HG02970 (cell line): ENCODE measurements around the gene CLDN4.
A peak's percentile ranks its signal among the peaks of the same experiment; 100 is the strongest.
"Not testable (repeated sequence)": the region's sequence is repeated elsewhere in the genome, so short reads cannot be mapped to it uniquely, and the experiment has no call there.

ENCODE experiments used
- ATAC-seq: cut with Tn5 transposase; IDR thresholded peaks from one replicate; pipeline ENCODE4 v1.9.1; 2021; ENCODE audit warnings: mild to moderate bottlenecking, moderate library complexity, moderate number of reproducible peaks; ENCODE audit not compliant: unreplicated experiment, low FRiP score

CLDN4 gene

GRCh38 chr7:73841689-73842066 is 10.9 kb downstream of the CLDN4 start:
- no peak for ATAC-seq

- no peak for ATAC-seq
Measured at GRCh38 chr7:73842067-73842976, 11.5 kb downstream of the CLDN4 start, which contains the start of gene METTL27. Gene METTL27, minus strand, starts transcription at chr7:73842516. Its CDS starts 376 bp downstream, at chr7:73842140.

DNA sequence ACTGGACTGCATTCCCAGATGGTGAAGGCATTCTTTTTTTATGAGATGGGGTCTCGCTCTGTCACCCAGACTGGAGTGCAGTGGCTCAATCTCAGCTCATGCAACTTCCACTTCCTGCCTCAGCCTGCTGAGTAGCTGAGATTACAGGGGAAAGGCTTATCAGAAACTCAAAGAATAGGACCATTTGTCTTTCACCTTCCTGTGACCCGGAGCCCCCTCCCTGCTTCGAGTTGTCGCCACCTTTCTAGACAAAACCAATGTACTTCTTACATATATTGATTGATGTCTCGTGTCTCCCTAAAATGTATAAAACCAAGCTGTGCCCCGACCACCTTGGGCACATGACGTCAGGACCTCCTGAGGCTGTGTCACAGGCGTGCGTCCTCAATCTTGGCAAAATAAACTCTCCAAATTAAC is 13.3 kb downstream of the CLDN4 start:
- no peak for ATAC-seq

DNA sequence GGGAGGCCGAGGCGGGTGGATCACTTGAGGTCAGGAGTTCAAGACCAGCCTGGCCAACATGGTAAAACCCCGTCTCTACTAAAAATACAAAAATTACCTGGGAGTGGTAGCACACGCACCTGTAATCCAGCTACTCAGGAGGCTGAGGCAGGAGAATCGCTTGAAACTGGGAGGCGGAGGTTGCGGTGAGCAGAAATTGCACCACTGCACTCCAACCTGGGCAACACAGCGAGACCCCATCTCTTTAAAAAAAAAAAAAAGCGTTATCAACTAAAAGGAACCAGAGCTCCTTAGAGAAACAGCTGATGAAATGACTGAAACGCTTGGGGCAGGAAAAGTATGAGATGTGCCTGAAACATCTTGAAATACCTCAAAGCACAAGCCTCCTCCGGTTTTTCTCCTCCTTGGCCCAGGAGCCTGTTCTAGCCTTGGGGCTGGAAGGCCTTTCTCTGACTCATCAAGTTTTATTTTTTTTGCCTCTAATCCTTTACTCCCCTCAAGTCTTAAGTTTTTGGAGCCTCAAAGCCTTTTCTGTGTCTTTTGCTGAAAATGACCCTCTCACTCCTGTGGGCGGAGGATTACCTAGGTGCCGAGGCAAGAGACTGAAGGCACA is 14.2 kb downstream of the CLDN4 start:
- ATAC-seq = no peak

DNA sequence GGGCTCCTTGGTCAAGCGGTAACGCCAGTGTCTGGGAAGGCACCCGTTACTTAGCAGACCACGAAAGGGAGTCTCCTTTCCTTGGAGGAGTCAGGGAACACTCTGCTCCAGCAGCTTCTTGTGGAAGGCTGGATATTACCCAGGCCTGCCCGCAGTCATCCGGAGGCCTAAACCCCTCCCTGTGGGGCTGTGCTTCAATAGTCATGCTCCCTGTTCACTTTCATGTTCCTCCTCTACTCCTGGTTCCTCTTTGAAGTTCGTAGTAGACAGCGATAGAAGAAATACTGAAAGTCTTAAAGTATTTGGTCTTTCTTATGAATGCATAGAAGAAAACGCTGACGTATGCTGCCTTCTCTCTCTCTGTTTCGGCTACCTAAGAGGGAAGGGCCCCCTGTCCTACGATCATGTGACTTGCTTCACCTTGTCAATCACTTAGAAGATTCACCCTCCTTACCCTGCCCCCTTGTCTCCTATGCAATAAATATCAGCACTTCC is 15.0 kb downstream of the CLDN4 start:
- not testable (repeated sequence) for ATAC-seq

DNA sequence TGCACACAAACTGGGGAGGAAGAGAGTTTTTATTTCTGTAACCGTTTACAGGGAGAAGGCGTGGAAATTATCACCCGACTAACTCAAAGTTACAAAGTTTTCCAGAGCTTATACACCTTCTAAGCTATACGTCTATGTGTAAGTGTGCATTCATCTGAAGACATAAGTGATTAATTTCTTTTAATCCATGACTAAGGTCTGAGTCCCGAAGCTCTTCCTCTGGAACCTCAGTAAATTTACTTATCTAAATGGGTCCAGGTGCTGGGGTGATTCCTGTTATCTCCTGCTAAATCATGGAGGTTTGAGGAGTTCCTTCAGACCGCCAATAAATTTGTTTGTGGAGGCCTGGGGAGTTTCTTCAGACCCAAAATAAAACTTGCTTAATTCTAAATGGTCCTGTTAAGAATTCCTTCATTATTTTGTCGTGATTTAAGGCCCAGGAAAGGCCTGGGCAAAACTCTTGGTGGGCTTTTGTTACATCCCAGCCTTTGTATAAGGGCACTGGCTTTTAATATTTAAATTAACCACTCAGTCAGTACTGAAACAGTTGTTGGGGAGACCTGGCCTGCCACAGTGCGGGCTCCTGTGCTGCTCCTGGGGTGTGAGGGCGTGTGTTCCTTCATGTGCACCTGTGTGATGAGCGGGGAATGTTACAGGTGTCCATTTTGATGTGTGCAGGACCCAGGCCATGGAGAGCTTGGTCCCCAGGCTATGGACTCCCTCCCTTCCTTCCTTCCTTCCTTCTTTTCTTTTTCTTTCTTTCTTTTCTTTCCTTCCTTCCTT is 17.3 kb downstream of the CLDN4 start:
- no peak for ATAC-seq

DNA sequence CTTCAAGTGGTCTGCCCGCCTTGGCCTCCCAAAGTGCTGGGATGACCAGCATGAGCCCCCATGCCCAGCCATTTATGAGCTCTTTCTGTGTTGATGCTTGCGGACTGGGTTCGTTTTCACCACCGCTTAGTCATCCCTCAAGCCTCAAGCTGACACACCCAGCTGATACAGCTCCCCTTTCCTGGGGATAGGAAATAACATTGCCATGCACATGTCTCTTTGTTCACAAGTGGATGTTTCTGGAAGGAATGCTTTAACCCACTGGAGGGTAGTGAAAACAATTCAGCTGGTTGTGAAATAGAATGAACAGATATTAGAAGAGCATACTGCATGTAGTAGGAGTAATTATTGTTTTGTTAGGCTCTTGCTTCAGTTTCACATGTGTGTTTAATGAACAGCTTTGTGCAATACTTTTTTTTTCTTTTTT is 20.0 kb downstream of the CLDN4 start:
- no peak for ATAC-seq

DNA sequence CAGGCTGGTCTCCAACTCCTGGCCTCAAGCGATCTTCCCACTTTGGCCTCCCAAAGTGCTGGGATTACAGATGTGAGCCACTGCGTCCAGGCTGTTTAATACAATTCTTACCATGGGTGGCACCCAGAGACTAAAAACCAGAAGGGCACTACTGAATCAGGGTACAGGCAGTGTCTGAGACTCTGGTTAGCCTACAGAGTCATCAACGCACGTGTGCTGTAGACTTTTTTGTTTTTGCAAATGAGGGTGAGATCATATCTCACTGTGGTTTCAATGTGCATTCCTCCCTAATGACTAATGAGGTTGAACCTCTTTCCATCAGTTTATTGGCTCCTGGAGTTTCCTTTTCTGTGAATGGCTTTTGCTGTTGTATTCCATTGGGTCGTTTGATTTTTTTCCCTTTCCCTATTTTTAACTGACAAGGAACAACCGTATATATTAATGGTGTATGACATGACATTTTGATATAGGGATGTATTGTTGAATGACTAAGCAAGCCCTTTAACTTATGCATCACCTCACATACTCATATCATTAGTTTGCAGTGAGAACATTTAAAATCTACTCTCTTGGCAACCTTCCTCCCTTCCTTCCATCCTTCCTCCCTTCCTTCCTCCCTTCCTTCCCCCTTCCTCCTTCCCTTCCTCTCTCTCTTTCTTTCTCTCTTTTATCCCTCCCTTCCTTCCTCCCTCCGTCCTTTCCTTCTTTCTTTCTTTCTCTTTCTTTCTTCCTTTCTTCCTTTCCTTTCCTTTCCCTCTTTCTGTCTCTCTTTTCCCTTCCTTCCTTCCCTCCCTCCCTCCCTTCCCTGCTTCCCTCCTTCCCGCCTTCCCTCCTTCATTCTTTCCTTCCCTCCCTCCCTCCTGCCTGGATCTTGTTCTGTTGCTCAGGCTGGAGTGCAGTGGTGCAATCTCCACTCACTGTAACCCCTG is 20.9 kb downstream of the CLDN4 start:
- peak; percentile 59 for ATAC-seq

DNA sequence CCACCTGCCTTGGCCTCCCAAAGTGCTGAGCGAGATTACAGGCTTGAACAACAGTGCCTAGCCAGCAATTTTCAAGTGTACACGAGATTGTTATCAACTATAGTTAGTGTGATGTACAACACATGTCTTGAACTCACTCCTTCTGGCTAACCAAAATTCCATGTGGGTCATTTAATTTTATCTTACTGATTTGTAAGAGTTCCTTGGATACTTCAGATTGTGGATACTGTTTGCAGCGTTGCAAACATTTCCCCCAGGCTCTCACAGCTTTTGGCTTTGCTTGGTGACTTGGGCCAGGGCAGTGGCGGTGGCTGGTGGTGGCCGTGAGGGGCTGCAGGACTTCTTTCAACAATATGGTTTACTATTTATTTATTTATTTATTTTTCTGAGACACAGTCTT is 21.7 kb downstream of the CLDN4 start:
- no peak for ATAC-seq

DNA sequence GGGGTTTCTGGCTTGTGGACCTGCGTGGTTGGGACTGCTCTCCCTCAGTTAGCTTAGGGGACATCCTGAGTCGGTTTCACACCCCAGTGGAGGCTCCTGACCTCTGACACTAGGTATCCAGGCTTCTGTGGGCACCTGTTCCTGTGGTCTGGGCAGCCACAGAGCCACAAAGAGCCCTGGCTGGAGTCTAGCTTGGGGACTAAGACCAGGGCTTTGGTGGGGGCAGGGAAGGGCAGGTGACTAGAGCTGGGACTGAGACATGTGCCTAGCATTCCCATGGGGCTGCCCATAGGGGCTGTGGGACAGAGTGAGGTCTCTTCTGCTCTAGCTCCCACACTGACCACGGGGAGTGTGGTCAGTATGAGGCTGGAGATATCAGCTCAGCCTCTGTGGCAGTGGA is 26.1 kb downstream of the CLDN4 start:
- no peak for ATAC-seq

GRCh38 chr7:73858807-73859206 is 28.0 kb downstream of the CLDN4 start:
- ATAC-seq = no peak

GRCh38 chr7:73860859-73861258 is 30.1 kb downstream of the CLDN4 start, which contains the start of gene TMEM270:
Gene TMEM270, plus strand, starts transcription at chr7:73861159. Its CDS starts 36 bp downstream, at chr7:73861195.
- ATAC-seq = no peak

- ATAC-seq = no peak
Measured at GRCh38 chr7:73861305-73861704, 30.5 kb downstream of the CLDN4 start.

DNA sequence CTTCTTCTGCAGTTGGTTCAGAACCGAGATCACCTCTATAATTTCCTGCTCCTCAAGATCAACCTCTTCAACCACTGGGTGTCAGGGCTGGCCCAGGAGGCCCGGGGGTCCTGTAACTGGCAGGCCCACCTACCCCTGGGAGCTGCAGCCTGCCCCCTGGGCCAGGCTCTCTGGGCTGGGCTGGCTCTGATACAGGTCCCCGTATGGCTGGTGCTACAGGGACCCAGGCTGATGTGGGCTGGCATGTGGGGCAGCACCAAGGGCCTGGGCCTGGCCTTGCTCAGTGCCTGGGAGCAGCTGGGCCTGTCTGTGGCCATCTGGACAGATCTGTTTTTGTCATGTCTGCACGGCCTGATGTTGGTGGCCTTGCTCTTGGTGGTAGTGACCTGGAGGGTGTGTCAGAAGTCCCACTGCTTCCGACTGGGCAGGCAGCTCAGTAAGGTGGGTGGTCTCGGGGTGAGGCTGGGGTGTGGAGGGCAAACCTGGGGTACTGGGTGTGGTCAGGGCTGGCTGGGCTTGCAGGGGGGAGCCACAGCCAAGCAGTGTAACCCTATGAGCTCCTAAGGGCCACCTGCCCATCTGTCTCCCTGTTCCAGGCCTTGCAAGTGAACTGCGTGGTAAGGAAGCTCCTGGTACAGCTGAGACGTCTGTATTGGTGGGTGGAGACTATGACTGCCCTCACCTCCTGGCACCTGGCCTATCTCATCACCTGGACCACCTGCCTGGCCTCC is 34.4 kb downstream of the CLDN4 start:
- no peak for ATAC-seq

GRCh38 chr7:73865738-73866445 is 35.1 kb downstream of the CLDN4 start:
- ATAC-seq = no peak

GRCh38 chr7:73866446-73866767 is 35.6 kb downstream of the CLDN4 start:
- ATAC-seq = no peak

DNA sequence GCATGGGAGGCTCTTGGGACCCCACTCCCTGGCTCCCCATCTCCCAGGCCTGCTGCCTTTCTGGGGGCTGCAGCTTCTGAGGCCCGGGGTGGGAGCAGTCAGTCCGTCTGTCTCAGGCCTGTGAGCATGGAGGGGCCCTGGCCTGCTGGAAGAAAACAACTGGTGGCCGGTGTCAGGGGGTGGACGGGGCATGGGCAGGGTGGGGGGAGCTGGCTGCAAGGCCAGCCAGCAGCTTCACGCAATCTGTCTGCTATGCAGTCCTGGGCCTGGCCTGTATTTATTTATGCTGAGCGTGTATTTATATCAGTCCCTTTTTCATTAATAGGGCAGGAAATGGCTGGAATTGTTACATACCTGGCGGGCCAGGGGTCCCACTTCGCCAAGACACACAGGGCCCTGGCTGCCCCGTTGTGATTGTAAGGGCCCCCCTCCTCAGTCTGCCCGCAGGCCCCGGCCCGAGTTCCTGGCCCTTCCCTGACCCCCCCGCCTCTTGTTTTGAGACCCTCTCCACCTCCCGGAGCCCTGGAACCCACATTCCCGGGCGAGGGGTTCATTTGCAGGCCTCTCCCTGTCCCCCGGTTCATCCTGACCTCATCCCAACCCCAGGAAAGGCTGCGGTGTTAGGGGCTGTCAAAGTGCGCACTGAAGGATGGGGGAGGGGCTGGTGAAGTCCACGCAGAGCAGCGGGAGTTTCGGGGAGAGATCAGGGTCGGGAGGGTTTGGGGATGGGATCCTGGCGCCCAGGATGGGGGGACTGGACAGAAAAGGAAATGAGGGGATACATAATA is 38.4 kb downstream of the CLDN4 start:
- ATAC-seq = no peak

- no peak for ATAC-seq
Measured at GRCh38 chr7:73870041-73870492, 39.3 kb downstream of the CLDN4 start.
